Umbilical cord (tissue), 2 donors: ENCODE data around the gene ADPRHL1. TPM values are rescaled to one million over a fixed set of nuclear protein-coding genes. Genes with fewer than 3 reads are reported as not detected.

ENCODE experiments used
- DNase-seq: peaks from one replicate; pipeline ENCODE4 v3.0.0-alpha.2; 2015; ENCODE audit warnings: low spot score
- total RNA-seq: library from RNA; depleted of rRNA; stranded (reverse); fragments of >200 nt; gene quantifications from one replicate; pipeline ENCODE4 v1.2.3, GENCODE V29; 2014; ENCODE audit warnings: low replicate concordance; ENCODE audit not compliant: insufficient read depth

ADPRHL1 gene
- total RNA-seq = 1.7 TPM

GRCh38 chr13:113452942-113453901 is at the start of gene ADPRHL1:
ADPRHL1 (minus strand) TSS chr13:113453488; CDS start chr13:113453437, 51 bp downstream.
- DNase-seq = no peak

DNA sequence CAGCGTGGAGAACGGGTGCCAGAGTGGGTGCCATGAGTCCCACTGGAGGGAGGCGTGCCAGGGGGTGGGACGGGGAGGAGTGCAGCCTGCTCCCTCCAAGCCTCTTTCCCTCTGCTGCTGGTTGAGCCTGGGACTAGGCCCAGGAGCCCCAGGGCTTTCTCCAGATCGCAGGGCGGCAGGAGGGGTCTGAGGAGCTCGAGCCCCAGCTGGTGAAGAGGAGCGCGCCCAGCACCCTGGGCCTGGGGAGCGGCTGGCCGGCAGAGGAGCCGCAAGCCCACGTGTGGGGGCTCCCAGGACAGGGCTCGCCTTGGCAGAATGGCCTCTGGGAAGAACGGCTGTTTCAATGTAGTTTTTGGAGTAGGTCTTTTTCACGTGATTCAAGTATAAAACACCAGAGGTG is 49.4 kb upstream of the ADPRHL1 start:
- DNase-seq = no peak

GRCh38 chr13:113500530-113501265 is 47.4 kb upstream of the ADPRHL1 start:
- no peak for DNase-seq

- no peak for DNase-seq
Observed at GRCh38 chr13:113499936-113500335, 46.6 kb upstream of the ADPRHL1 start.

DNA sequence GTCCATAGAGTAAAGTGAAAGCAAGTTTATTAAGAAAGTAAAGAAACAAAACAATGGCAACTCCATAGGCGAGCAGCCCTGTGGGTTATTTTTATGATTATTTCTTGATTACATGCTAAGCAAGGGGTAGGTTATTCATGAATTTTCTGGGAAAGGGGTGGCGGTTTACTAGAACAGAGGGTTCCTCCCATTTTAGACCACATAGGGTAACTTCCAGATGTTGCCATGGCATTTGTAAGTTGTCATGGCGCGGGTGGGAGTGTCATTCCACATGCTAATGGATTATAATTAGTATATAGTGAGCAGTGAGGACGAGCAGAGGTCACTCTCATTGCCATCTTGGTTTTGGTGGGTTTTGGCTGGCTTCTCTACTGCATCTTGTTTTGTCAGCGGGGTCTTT is 45.6 kb upstream of the ADPRHL1 start:
- DNase-seq = no peak

DNA sequence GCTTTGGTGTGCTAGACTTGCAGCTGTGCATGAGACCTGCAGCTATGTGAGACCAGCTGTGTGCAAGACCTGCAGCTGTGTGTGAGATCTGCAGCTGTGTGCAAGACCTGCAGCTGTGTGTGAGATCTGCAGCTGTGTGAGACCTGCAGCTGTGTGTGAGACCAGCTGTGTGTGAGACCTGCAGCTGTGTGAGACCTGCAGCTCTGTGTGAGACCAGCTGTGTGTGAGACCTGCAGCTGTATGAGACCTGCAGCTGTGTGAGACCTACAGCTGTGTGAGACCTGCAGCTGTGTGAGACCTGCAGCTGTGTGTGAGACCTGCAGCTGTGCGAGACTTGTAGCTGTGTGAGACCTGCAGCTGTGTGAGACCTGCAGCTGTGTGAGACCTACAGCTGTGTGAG is 43.9 kb upstream of the ADPRHL1 start:
- no peak for DNase-seq

DNA sequence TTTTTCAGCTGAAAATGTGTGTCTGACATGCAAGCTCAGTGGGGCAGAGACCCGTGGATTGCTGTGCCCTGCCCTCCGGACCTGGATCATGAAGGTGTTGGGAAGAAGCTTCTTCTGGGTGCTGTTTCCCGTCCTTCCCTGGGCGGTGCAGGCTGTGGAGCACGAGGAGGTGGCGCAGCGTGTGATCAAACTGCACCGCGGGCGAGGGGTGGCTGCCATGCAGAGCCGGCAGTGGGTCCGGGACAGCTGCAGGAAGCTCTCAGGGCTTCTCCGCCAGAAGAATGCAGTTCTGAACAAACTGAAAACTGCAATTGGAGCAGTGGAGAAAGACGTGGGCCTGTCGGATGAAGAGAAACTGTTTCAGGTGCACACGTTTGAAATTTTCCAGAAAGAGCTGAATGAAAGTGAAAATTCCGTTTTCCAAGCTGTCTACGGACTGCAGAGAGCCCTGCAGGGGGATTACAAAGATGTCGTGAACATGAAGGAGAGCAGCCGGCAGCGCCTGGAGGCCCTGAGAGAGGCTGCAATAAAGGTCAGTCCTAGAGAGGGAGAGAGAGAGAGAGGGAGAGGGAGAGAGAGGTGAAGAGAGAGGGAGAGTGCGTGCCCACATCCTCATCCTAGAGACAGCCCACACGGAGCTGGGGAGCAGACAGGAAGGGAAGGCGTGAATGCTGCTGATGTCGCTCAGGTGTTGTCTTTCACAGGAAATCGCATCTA is 42.4 kb upstream of the ADPRHL1 start:
- DNase-seq = peak; percentile 66

DNA sequence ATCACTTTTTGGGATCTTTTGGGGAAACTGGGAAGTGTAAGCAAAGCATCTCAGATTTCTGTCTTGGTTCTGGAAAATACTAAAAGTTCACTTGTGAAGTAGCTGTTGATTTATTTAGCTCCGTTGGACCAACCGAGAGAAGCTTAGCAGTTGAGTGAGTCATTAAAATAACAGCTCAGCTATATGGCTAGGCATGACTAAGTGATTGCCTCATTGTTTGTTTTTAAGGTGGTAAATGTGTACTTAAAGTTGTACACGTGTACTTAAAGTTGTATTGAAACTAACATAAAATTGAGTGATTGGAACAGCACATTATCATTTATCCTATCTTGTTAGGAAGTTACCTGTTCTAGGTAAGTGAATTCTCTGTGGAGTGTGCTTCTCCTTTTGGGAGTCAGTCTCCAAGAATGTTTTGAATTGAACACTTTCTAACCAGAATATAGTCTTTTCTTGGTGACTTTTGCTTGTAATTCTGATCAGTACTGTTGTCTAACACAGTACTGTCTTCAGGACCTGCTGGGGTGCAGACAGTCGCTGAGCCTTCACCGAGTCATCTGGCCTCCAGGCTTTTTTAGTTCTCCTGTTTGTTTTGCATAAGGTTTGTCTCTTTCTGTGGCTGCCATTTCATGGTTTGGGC is 40.1 kb upstream of the ADPRHL1 start:
- peak; percentile 89 for DNase-seq

DNA sequence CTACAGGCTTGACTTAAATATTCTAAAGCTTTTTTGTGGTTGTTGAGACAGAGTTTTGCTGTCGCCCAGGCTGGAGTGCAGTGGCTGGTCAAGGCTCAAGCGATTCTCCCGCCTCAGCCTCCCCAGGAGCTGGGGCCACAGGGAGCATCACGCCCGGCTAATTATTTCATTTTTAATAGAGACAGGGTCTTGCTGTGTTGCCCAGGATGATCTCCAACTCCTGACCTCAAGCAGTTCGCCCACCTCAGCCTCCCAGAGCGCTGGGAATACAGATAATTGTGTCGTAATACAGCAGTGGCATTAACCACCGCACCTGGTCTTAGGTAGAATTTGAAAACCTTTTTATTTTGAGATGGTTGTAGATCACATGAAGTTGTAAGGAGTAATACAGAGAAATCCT is 38.7 kb upstream of the ADPRHL1 start:
- DNase-seq = no peak

- peak; percentile 53 for DNase-seq
Observed at GRCh38 chr13:113491418-113491883, 38.2 kb upstream of the ADPRHL1 start.

- peak; percentile 98 for DNase-seq
Observed at GRCh38 chr13:113490496-113491417, 37.5 kb upstream of the ADPRHL1 start, which contains the start of gene DCUN1D2. DCUN1D2 (minus strand) TSS chr13:113490711; CDS start chr13:113490669, 42 bp downstream.

DNA sequence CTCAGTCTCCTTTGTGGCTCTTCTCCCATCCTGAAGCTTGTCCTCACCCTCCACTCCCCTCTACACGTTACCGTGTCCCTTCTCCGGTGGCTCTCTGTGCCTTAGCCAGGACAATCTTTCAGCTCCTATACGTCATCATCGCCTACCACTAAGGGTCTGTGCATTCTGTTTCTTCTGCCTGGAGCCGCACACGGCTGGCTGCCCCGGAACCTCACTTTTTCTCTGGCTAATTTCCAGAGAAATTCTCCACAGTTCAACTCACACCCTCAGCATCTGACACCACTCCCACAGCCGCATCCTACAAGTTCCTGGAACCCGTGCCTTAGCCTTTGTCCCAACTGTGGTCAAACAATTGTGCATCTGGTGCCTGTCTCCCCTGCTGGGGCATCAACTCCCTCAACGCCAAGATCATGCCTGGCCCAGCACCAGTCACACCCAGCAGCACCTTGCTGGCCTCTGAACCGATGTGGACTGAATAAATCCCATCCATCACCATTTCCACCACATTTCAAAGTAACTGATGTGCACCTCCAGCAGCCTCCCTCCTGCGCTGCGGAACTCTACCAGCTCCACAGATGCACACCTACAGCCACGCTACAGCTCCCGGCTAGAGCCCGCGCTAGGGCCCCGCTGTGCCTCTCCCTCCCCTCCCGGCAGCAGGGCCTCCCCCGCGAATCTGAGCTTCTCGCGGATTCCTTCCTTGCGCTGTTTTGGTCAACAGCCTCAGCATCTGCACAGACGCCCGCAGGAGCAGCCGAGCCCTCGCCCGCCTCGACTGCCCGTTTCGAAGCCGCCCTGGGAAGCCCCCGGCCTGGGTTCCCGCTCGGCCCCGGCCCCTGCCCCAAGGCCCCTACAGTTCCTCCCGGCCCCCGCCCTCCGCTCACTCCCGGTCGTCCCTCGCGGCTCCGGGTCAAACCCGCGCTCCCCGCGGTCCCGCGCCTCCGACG is 36.5 kb upstream of the ADPRHL1 start:
- DNase-seq = peak; percentile 48

- DNase-seq = no peak
Observed at GRCh38 chr13:113489171-113489548, 35.9 kb upstream of the ADPRHL1 start.

- DNase-seq = no peak
Observed at GRCh38 chr13:113488283-113488682, 35.0 kb upstream of the ADPRHL1 start.

- DNase-seq = no peak
Observed at GRCh38 chr13:113486698-113487097, 33.4 kb upstream of the ADPRHL1 start.

- DNase-seq = peak; percentile 33
Observed at GRCh38 chr13:113485545-113485944, 32.3 kb upstream of the ADPRHL1 start.

DNA sequence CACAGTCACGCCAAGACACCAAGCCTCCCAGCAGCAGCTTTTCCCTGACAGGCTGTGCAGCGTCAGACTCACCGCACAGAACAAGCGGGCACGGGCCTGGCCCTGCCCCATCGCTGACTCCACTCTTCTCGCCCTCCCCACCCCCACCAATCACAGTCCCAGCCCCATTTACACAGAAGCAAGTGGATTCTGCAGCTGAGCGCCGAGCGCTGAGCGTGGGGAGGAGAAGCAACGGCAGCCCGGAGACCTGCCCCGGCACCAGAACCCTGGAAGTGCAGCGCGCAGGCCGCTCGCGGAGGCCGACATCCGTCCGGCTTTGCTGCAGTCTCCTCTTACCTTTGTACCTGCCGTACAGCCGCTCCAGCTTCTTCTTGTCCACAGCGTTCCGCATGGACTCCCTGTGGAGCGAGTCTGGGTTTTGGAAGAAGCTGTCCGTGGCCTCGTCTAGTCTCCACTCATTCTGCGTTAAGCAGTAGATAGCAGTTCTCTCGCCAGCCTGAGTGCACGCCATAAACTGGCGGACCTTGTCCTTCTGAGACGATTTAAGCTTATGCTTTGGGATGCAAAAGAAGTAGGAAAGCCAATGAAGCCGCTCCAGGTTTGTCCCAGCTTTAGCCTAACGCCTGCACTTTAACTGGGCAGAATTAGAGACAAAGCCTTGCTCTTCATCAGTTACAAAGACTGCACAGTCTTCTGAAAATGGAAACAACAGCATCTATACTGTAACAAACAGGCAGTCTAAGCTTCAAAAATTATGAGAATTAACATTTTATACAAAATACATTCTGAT is 30.4 kb upstream of the ADPRHL1 start:
- peak; percentile 23 for DNase-seq

- DNase-seq = no peak
Observed at GRCh38 chr13:113483081-113483480, 29.8 kb upstream of the ADPRHL1 start.
